WTC11 (cell line): ENCODE results near the gene SRM. TPM values are rescaled to one million over a fixed set of nuclear protein-coding genes. Genes with fewer than 3 reads are reported as not detected.
"Not testable (repeated sequence)": the region's sequence is repeated elsewhere in the genome, so short reads cannot be mapped to it uniquely, and the experiment has no call there.

Source experiments
- ATAC-seq: fragments of 200-7000 bp; cut with Tn5 transposase; 2 replicates; pipeline ENCODE4 v1.10.0; 2021; ENCODE audit warnings: mild to moderate bottlenecking, moderate library complexity
- CTCF ChIA-PET: fragments of 300-600 bp; sonication (Branson Sonifier 250); formaldehyde crosslinking; loops from one replicate; lab custom pipeline; 2021; ENCODE audit warnings: antibody characterized with exemption; lab: Charles Lee
- POLR2A ChIA-PET: fragments of 350-600 bp; sonication (Branson Sonifier 250); formaldehyde crosslinking; loops from one replicate; lab custom pipeline; 2021; ENCODE audit warnings: antibody characterized with exemption; lab: Charles Lee
- DNase-seq: peaks from one replicate; pipeline ENCODE4 v3.0.0; 2021; ENCODE audit warnings: low spot score
- H3K27ac Mint-ChIP-seq: 2 replicates; pipeline ENCODE4 v1.8.0; 2021; ENCODE audit warnings: mixed read lengths
- H3K27me3 Mint-ChIP-seq: 2 replicates; pipeline ENCODE4 v1.8.0; 2021; ENCODE audit warnings: low read depth, mild to moderate bottlenecking, moderate library complexity, mixed read lengths
- H3K36me3 Mint-ChIP-seq: 2 replicates; pipeline ENCODE4 v1.8.0; 2021; ENCODE audit warnings: mixed read lengths
- H3K4me1 Mint-ChIP-seq: 2 replicates; pipeline ENCODE4 v1.8.0; 2022; ENCODE audit warnings: mixed read lengths
- H3K4me3 Mint-ChIP-seq: 2 replicates; pipeline ENCODE4 v1.8.0; 2021; ENCODE audit warnings: mild to moderate bottlenecking, moderate library complexity, mixed read lengths
- H3K9me3 Mint-ChIP-seq: 2 replicates; pipeline ENCODE4 v1.8.0; 2021; ENCODE audit warnings: mixed read lengths
- ATF3 ChIP-seq: sonication (generic); formaldehyde crosslinking; conservative IDR thresholded peaks from 2 replicates; pipeline ENCODE4 v1.8.1; 2022; ENCODE audit warnings: mild to moderate bottlenecking, missing genetic modification reagents
- CBFB ChIP-seq: sonication (generic); formaldehyde crosslinking; IDR thresholded peaks from 2 replicates; pipeline ENCODE4 v1.8.1; 2022; ENCODE audit warnings: mild to moderate bottlenecking, low read depth, missing genetic modification reagents
- CREB1 ChIP-seq: sonication (generic); formaldehyde crosslinking; IDR thresholded peaks from 2 replicates; pipeline ENCODE4 v1.8.0; 2023; ENCODE audit warnings: mild to moderate bottlenecking, missing genetic modification reagents
- CREM ChIP-seq: sonication (generic); formaldehyde crosslinking; IDR thresholded peaks from 2 replicates; pipeline ENCODE4 v1.8.1; 2022; ENCODE audit warnings: mild to moderate bottlenecking, missing genetic modification reagents, moderate library complexity
- CTCF ChIP-seq: fragments of 200-600 bp; IDR thresholded peaks from 2 replicates; pipeline ENCODE4 v1.8.0; 2022; ENCODE audit warnings: antibody characterized with exemption
- ETV6 ChIP-seq: sonication (generic); formaldehyde crosslinking; IDR thresholded peaks from 2 replicates; pipeline ENCODE4 v1.8.1; 2022; ENCODE audit warnings: mild to moderate bottlenecking, missing genetic modification reagents
- FOXK1 ChIP-seq: sonication (generic); formaldehyde crosslinking; IDR thresholded peaks from 2 replicates; pipeline ENCODE4 v1.8.0; 2022; ENCODE audit warnings: mild to moderate bottlenecking, moderate library complexity, missing genetic modification reagents
- FOXP1 ChIP-seq: sonication (generic); formaldehyde crosslinking; IDR thresholded peaks from 2 replicates; pipeline ENCODE4 v1.8.0; 2022; ENCODE audit warnings: missing genetic modification reagents, mild to moderate bottlenecking, moderate library complexity, borderline replicate concordance
- HMGXB4 ChIP-seq: sonication (generic); formaldehyde crosslinking; IDR thresholded peaks from 2 replicates; pipeline ENCODE4 v1.8.1; 2023; ENCODE audit warnings: mild to moderate bottlenecking, moderate library complexity, missing genetic modification reagents
- JUN ChIP-seq: sonication (generic); formaldehyde crosslinking; IDR thresholded peaks from 2 replicates; pipeline ENCODE4 v1.8.0; 2023; ENCODE audit warnings: mild to moderate bottlenecking, missing genetic modification reagents
- MLX ChIP-seq: sonication (generic); formaldehyde crosslinking; IDR thresholded peaks from 2 replicates; pipeline ENCODE4 v1.8.1; 2023; ENCODE audit warnings: mild to moderate bottlenecking, missing genetic modification reagents, moderate library complexity
- NFATC4 ChIP-seq: fragments of 250-450 bp; sonication (Bioruptor Pico); IDR thresholded peaks from 2 replicates; pipeline ENCODE4 v1.9.0; 2021; ENCODE audit warnings: mild to moderate bottlenecking
- NR3C1 ChIP-seq: sonication (generic); formaldehyde crosslinking; conservative IDR thresholded peaks from 2 replicates; pipeline ENCODE4 v1.8.1; 2023; ENCODE audit warnings: low read depth, mild to moderate bottlenecking, missing genetic modification reagents
- PREB ChIP-seq: sonication (generic); formaldehyde crosslinking; IDR thresholded peaks from 2 replicates; pipeline ENCODE4 v1.8.1; 2022; ENCODE audit warnings: mild to moderate bottlenecking, missing genetic modification reagents, moderate library complexity, borderline replicate concordance
- SMAD4 ChIP-seq: sonication (generic); formaldehyde crosslinking; IDR thresholded peaks from 2 replicates; pipeline ENCODE4 v1.8.0; 2022; ENCODE audit warnings: mild to moderate bottlenecking, missing genetic modification reagents
- TEAD4 ChIP-seq: sonication (generic); formaldehyde crosslinking; IDR thresholded peaks from 2 replicates; pipeline ENCODE4 v1.8.0; 2022; ENCODE audit warnings: mild to moderate bottlenecking, missing genetic modification reagents
- ZBTB21 ChIP-seq: sonication (generic); formaldehyde crosslinking; IDR thresholded peaks from 2 replicates; pipeline ENCODE4 v1.8.1; 2023; ENCODE audit warnings: mild to moderate bottlenecking, missing genetic modification reagents, borderline replicate concordance
- ZBTB43 ChIP-seq: sonication (generic); formaldehyde crosslinking; IDR thresholded peaks from 2 replicates; pipeline ENCODE4 v1.8.1; 2023; ENCODE audit warnings: mild to moderate bottlenecking, missing genetic modification reagents
- ZNF219 ChIP-seq: sonication (generic); formaldehyde crosslinking; IDR thresholded peaks from 2 replicates; pipeline ENCODE4 v1.8.0; 2023; ENCODE audit warnings: missing genetic modification reagents, mild to moderate bottlenecking, borderline replicate concordance
- ZNF232 ChIP-seq: sonication (generic); formaldehyde crosslinking; IDR thresholded peaks from 2 replicates; pipeline ENCODE4 v1.8.0; 2022; ENCODE audit warnings: mild to moderate bottlenecking, missing genetic modification reagents
- ZSCAN18 ChIP-seq: fragments of 250-450 bp; sonication (Bioruptor Pico); IDR thresholded peaks from 2 replicates; pipeline ENCODE4 v2.1.2; 2022; ENCODE audit warnings: mild to moderate bottlenecking, moderate library complexity
- total RNA-seq: library from RNA; stranded (reverse); gene quantifications from 3 replicates; pipeline ENCODE4 v1.2.3, GENCODE V29; 2021

SRM gene
- total RNA-seq, 1 experiment from 2014 or later, result 200 TPM

GRCh38 chr1:11051781-11052511, 7.9 kb downstream of the SRM start:
- no peak for TF ChIP-seq ATF3 (CRISPR knock-in tag)
- TF ChIP-seq CTCF, result no peak
- no peak for TF ChIP-seq ZNF232 (CRISPR knock-in tag)
- no peak for TF ChIP-seq PREB (CRISPR knock-in tag)
- no peak for TF ChIP-seq ZNF219 (CRISPR knock-in tag)
- no peak for TF ChIP-seq HMGXB4 (CRISPR knock-in tag)
- TF ChIP-seq NR3C1 (CRISPR knock-in tag), result no peak
- TF ChIP-seq FOXK1 (CRISPR knock-in tag), result no peak
- no peak for TF ChIP-seq ZBTB21 (CRISPR knock-in tag)
- Mint-ChIP-seq H3K27ac (no peak overlapping the region), H3K27me3 (no peaks in the 10 kb centered on the region), H3K4me3 (no peak overlapping the region), H3K36me3 (peaks cover 4% of the 10 kb centered on the region), H3K9me3 (no peaks in the 10 kb centered on the region), H3K4me1 (peaks cover 17% of the 10 kb centered on the region)
- no peak for ATAC-seq
- ChIA-PET CTCF (interaction anchor here (0.7 to 6.6 kb wide), 4 partner anchors 8 to 221 kb away, joined by 3 to 59 read pairs (median 7); partner anchors contain the start of genes SRM and UBIAD1), POLR2A (interaction anchor here (1.2 to 1.6 kb wide), 2 partner anchors 14 to 47 kb away, joined by 5 to 6 read pairs; partner anchors contain the start of gene EXOSC10)
- DNase-seq, result no peak

- H3K4me3 Mint-ChIP-seq, H3K27me3 Mint-ChIP-seq, ATAC-seq, H3K36me3 Mint-ChIP-seq, H3K27ac Mint-ChIP-seq, H3K9me3 Mint-ChIP-seq, DNase-seq: not testable (repeated sequence)
- H3K4me1 Mint-ChIP-seq, result peaks cover 17% of the 10 kb centered on the region
- CTCF ChIA-PET, result interaction anchor here (0.7 to 6.6 kb wide), 3 partner anchors 9 to 222 kb away, joined by 3 to 59 read pairs (median 4); partner anchors contain the start of genes SRM and UBIAD1
- POLR2A ChIA-PET, result interaction anchor here (0.7 to 1.2 kb wide), 2 partner anchors 32 to 48 kb away, joined by 5 read pairs; partner anchors contain the start of gene EXOSC10
Observed at GRCh38 chr1:11051121-11051520, 8.7 kb downstream of the SRM start.

- Mint-ChIP-seq H3K36me3 (no peaks in the 10 kb centered on the region), H3K9me3 (no peaks in the 10 kb centered on the region), H3K4me3 (no peak within 1 kb of the TSS), H3K27me3 (no peaks in the 10 kb centered on the region), H3K4me1 (peaks cover 6% of the 10 kb centered on the region), H3K27ac (no peak within 1 kb of the TSS)
- no peak for DNase-seq
- TF ChIP-seq ZNF232 (CRISPR knock-in tag) (no peak), ZBTB43 (CRISPR knock-in tag) (no peak), FOXP1 (CRISPR knock-in tag) (no peak), ZBTB21 (CRISPR knock-in tag) (no peak), SMAD4 (CRISPR knock-in tag) (no peak), JUN (no peak), CREM (CRISPR knock-in tag) (no peak), TEAD4 (CRISPR knock-in tag) (no peak), ZSCAN18 (CRISPR knock-in tag) (no peak), CREB1 (CRISPR knock-in tag) (no peak), CBFB (CRISPR knock-in tag) (no peak), NFATC4 (CRISPR knock-in tag) (no peak), MLX (no peak), ETV6 (CRISPR knock-in tag) (no peak), FOXK1 (CRISPR knock-in tag) (no peak)
- no peak for ATAC-seq
- CTCF ChIA-PET, result interaction anchor here (0.5 to 3.6 kb wide), 2 partner anchors 9 to 77 kb away, joined by 4 to 49 read pairs; no protein-coding TSS in a partner anchor
- POLR2A ChIA-PET, result interaction anchor here (1.4 kb wide), 1 partner anchor 10 kb away, joined by 3 read pairs; no protein-coding TSS in a partner anchor
Observed at GRCh38 chr1:11046625-11047365, 13.0 kb downstream of the SRM start, which contains the start of gene MASP2. Gene MASP2, minus strand, starts transcription at chr1:11047239. Its CDS starts 32 bp downstream, at chr1:11047207.
